GM19240 (cell line): Measurements from ENCODE around the gene ZSCAN21.
A peak's percentile ranks its signal among the peaks of the same experiment; 100 is the strongest.

ENCODE experiments used
- DNase-seq: peaks from one replicate; pipeline ENCODE4 v3.0.0; 2011; ENCODE audit warnings: low spot score; ENCODE audit not compliant: insufficient read length

ZSCAN21 gene

DNA sequence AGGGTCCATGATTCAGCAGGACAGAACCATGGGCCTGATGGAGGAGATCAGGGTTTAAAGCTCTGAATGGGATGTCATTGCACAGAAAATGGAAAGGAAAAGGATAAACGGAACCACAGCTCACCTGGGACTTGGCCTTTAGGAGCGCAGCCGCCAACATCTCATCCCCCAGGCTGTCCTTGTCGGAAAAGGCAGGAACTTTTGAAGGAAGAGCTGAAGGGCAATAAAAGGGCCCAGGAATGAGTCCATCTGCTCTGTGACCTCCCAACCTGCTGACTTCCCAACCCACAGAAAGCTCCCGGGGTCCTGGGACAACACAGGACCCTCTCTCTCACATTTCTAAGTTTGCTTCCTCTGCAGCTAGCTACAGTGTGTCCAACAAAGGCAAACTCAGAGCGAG lies 25.8 kb downstream of the ZSCAN21 start:
- DNase-seq = no peak

DNA sequence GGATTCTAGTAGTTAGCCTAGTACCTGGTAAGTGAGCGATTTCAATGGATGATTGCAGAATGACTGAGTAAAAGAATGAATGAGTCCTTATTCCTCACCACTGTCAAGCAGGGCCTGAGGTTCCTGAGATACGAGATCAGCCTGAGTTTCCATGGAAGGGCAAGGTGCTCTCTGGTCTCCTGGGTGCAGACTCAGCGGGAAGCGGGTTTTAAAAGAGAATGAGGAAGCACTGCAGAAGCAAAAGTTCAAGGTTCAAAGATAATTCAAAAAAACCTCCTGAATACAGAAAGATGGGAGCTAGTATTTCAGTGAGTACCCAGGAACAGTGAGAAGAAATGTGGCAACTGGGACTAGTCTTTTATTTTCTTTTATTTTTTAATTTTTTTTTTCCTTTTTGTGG lies 27.6 kb downstream of the ZSCAN21 start:
- no peak for DNase-seq

DNA sequence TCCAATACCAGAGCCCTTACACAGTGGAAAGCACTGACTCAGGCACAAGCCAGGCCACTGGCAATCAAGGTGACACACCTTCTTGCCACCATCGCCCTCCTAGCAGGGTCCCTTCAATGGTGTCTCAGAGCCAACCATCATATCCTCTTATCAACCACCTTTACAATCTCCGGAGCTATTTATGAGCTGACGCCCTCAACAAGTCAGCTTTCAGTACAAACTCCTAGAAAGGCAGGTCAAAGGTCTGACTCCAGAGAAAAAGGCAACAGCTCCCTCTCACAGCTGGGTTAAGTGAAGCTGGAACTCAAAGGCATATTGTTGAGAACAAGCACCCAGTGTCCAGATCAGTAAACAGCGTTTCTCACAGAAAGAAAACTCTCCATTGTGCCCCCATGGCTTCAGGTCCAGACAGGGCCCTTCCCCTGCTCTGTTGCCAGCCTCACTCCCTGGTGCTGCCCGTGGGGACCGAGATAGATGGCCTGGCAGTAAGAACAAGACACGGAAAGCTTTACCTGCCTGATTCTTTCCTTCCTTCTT lies 29.5 kb downstream of the ZSCAN21 start:
- DNase-seq = no peak

DNA sequence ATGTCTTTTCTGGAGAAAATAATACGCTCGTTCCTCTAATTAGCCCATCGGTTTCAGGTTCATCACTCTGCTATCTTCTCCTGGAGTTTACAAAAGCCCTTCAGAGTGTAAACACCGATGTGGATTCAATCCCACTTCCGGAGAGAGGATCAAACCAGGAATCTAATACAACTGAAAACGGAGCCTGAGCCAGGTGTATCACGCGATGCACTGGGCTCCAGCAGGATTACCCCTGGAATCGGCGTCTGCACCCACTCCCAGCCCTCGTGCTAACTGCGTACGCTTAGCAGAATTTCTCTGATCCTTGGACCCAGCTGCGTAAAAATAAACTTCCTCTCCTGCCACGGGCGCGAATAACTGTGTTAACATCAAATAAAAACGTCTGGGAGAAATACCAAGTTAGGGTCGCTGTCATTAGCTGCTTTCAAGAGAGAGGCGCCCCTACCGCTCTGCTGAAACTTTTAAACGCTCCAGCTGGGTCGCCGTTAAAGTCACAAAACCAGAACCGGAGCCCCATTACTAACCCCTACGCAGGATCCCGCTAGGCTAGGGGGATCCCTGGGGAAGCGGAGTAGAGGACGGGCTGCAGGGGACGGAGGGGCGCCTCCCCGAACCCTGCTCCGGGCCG lies 31.4 kb downstream of the ZSCAN21 start:
- DNase-seq = no peak

DNA sequence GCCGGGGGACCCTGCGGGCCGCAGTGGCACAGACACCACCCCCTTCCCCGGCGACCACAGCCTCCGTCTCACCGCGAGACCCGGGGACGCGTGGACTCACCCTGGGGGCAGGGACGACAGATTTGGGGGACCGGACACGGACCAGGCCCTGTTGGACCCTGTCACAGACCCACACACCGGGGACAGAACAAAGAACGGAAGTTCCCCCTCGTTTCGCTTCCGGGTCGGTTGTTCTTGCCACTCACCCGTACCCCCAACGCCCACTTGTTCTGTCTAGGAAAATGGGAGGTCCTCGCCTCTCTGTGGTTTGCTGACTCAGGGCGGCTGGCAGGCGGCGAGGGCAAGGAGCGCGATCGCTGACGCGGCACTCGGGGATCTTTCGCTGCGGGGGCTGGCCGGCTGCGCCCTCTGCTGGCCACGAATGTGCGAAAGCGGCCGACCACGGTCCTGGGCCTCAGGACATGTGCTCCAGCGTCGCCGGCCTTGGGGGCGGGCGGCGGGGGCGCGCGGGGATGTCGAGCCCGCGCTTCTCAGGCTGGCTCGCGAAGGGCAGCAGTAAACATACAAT lies 32.0 kb downstream of the ZSCAN21 start, which contains the start of gene ZNF3:
Gene ZNF3, minus strand, starts transcription at position 189 of the 568 bp plus-strand sequence. CDS start 4,366 bp downstream, outside the sequence.
- DNase-seq = peak; percentile 82

DNA sequence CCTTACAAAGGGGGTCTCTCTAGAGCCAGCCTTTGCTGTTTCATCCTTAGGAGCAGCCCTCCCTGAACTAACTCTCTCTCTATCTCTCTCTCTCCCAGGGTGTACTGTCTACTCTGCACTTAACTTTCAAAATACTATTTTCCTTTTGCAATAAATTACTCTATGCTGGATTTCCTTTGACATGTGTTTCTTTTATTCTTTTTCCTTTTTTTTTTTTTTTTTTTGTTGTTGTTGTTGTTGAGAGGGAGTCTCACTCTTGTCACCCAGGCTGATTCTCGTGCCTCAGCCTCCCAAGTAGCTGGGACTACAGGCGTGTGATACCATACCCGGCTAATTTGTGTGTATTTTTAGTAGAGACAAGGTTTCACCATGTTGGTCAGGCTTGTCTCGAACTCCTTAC lies 33.4 kb downstream of the ZSCAN21 start:
- DNase-seq = no peak

DNA sequence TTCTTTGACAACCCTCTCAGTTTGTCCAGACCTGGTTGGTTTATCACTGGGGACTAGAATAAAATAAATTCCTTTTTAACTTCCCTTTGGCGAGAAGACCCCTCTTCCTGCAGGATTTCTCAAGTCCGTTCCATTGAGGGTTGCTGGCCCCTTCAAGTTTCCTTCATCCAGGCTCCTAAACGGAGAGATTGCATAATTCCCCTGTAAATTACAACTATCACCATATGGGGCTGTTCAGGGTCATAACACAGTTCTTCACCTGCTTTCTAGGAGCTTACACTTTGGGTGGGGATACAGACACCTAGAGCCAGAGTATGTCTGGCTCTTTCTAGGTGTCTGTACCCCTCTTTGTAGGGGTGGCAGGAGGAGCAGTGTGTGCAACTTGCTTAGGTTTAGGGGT lies 35.9 kb downstream of the ZSCAN21 start:
- no peak for DNase-seq

DNA sequence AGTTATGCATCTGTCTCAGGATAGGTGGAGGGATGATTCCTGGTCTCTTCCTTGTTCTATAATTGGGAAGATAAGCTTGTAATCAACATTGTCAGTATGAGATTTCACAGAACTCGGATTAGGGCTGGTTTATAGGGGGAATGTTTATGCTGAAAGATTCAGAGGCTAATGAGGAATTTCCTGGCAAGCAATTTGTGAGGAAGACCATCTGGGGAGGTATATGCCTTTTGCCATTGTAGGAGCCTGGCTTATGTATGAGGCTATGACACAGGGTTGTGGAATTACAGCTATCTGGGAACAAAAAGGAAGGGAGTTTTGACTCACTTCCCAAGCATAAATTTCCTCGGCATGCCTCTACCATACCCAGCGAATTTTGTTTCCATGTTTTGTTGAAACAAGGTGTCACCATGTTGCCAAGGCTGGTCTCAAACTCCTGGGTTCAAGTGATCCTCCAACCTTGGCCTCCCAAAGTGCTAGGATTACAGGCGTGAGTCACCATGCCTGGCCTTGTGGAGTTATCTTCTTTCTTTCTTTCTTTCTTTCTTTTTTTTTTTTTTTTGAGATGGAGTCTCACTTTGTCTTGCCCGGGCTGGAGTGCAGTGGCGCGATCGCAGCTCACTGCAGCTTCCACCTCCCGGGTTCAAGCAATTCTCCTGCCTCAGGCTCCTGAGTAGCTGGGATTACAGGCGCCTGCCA lies 37.6 kb downstream of the ZSCAN21 start:
- no peak for DNase-seq

DNA sequence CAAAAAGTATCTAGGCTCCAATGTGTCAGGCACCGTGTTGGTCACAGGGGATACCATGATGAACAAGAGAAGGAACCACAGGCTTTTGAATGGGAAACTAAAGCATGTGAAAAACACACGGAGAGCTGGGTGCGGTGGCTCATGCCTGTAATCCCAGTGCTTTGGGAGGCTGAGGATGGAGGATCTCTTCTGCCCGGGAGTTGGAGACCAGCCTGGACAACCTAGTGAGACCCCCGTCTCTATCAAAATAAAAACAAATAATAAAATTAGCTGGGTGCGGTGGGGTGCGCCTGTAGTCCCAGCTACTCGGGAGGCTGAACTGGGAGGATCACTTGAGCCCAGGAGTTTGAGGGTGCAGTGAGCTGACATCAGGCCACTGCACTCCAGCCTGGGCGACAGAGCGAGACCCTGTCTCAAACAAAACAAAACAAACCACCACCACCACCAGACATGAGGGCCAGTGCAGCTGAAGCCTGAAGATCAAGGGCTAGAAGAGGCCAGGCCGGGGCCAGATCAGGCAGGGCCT lies 38.6 kb downstream of the ZSCAN21 start:
- DNase-seq = no peak

DNA sequence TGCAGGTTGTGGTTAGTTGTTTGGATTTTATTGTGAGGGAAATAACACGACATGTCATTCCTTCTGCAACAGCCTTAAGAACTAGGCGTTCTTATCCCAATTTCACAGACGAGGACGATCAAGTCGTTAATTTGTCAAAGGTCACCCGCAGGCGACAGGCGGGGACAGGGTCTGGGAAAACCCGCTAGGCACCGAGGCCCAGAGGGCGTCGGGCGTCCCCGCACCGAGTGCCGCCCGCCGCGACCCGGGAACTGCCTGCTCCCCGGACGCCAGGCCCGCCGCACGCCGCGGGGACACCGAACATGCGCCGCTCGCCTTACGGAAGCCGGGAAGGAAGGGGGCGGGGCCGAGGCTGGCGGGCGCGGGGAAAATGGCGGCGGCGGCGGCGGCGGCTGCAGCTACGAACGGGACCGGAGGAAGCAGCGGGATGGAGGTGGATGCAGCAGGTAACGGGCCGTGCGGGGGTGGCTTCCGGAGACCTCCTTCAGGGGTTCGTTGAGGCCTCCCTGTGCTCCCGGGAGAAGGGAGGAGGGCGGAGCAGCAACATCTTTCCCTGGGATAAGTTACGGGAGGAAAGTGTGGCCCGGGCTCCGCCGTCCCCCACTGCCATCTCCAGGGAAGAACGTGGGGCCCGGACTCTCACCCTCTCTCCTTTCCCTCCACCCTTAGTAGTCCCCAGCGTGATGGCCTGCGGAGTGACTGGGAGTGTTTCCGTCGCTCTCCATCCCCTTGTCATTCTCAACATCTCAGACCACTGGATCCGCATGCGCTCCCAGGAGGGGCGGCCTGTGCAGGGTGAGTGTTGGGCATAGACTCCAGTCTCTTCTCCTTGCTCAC lies 39.3 kb downstream of the ZSCAN21 start, which contains the start of gene COPS6:
Gene COPS6, plus strand, starts transcription at position 349 of the 837 bp plus-strand sequence. Its CDS starts 22 bp downstream, at position 371.
- DNase-seq = peak; percentile 56

DNA sequence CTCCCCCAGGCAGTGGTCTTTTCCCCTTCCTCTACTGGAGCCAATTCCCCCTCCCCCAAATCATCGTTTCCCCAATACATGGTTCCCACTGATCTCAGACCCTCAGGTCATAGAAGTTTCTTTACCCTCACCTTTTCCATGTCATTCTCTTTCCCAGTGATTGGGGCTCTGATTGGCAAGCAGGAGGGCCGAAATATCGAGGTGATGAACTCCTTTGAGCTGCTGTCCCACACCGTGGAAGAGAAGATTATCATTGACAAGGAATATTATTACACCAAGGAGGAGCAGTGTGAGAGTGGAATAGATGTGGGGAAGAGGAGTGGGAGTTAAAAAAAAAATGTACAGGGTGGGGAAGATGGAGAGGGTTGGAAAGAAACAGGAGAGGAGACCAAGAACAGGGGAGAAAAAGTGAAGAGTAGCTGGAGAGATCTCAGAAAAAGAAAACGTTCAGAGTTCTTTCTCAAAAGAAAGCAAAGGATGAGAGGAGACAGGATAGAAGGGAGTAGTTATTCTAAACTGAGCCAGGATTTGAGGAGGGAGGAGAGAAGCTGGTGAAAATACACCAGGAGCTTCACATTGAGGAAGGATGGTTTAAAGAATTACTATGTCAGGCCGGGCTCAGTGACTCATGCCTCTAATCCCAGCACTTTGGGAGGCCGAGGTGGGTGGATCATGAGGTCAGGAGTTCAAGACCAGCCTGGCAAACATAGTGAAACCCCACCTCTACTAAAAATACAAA lies 40.1 kb downstream of the ZSCAN21 start:
- no peak for DNase-seq

DNA sequence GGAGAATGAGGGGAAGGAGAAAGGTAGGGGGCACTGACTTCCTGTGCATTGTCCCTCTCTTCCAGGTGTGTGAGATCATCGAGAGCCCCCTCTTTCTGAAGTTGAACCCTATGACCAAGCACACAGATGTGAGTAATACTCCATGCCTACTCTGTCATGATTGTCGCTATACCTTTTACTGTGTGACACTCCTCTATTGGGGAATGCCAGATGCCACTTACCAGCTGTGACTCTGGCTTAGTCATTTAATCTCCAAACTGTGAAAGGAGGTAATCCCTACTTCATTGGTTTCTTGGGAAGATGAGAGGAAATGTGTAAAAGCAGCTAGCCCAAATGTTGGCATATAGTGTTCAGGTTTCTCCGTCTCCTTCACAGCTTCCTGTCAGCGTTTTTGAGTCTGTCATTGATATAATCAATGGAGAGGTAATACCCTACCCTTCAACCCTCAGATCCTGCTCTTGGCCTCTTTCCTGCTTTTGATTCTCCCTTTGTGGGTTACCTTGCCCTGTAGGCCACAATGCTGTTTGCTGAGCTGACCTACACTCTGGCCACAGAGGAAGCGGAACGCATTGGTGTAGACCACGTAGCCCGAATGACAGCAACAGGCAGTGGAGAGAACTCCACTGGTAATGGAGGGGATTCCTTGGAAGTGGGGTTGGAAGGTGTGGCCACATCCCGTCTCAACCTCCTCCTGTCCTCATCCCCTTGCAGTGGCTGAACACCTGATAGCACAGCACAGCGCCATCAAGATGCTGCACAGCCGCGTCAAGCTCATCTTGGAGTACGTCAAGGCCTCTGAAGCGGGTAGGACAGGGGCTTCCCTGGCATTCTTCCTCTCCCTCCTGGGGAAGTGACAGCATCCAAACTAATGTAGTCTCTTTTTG lies 41.2 kb downstream of the ZSCAN21 start:
- DNase-seq = no peak

DNA sequence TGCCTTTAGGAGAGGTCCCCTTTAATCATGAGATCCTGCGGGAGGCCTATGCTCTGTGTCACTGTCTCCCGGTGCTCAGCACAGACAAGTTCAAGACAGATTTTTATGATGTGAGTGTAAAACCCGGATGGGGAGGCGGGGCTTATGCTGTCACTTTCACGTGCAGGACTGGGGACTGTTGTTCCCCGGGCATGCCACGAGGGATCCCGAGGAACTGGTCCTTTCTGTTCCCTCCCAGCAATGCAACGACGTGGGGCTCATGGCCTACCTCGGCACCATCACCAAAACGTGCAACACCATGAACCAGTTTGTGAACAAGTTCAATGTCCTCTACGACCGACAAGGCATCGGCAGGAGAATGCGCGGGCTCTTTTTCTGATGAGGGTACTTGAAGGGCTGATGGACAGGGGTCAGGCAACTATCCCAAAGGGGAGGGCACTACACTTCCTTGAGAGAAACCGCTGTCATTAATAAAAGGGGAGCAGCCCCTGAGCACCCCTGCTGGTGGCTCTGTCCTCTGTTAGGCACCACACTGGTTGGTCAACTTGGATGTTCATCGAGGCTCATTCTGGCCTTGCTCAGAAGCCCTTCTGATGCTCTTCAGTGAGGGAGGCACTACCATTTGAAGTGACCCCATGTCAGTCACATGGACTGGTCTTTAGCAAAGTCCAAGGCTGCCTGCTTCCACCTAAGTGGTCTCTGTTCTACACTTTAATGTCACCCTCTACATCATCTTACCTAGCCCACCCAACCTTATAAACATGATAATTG lies 42.0 kb downstream of the ZSCAN21 start:
- no peak for DNase-seq

DNA sequence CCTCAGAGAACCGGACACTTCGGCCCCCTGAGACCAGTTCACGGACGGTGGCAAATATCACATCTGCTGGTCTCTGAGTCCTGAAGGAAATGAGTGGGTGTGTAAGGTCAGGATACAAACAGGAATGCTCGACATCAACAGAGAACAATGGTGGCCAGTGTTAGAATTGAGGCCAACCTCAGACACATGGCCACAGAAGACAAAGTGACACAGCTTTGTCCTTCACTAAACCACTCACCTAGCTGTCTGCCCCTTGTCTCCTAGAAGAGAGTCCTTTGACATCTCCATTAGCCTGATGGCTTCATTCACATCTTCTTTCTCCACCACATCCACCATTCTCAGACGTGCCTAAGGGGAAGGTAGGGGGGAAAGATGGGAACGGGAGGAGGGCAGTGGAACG lies 43.5 kb downstream of the ZSCAN21 start:
- DNase-seq = no peak

DNA sequence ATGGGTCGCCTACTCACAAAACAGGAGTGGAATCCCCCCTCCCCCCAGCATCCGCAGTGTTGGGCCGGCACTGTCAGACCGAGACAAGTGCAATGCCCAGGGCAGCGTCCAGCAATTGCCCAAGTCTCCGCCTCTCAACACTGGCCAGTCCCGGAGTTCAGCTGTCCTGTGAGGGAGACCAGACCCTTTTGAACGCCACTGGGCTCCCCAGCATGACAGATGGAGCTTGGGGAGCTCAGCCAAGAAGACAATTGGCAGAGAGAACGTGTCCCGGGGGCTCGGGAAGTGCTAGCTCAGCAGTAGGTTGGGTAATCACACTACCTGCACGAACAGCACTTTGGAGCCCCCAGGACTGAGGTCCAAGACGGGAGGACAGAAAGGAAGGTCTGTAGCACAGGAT lies 43.9 kb downstream of the ZSCAN21 start:
- DNase-seq = no peak

DNA sequence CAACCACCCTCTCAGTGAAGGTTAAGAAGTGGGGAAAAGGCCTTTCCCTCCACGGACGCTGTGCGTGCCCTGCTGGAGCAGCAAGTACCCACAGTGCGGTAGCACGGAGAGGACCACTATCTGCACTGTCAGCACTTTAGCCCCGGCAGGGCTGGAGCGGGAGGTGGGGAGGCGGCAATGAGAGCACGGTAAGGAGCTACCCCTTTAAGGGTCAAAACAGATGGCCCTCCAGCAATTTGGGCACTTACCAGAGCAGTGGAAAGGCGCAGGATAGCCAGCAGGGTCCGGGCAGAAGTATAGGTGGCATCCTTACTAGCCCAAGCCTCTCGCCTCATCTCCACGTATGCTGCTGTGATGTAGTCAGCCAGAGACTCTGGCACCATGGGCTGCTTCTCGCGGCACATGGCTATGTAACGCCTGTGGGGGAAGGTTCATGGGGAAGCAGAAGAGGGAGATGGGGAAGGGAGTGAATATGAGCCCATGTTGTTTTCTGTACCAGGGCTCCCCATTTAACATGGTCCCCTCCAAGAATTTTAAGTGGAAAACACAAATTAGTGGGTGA lies 44.4 kb downstream of the ZSCAN21 start:
- no peak for DNase-seq

DNA sequence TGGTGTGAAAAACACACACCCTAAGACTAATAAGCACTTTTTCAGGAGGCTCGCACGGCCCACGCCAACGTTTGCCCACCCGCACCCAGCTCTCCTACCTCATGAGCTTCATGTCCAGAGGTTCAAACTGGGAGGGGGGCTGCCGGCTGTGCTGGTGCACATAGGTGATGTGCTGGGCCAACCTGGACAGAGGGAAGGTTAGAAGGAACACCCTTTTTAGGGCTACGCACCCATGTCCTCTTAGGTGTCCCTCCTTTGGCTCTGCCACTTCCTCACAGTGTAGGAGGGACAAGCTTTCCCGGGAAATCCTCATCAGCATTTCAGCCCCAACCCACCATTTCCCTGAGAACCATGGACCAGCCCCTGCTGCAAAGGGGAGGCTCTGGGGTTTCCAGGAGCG lies 45.7 kb downstream of the ZSCAN21 start:
- DNase-seq = no peak

DNA sequence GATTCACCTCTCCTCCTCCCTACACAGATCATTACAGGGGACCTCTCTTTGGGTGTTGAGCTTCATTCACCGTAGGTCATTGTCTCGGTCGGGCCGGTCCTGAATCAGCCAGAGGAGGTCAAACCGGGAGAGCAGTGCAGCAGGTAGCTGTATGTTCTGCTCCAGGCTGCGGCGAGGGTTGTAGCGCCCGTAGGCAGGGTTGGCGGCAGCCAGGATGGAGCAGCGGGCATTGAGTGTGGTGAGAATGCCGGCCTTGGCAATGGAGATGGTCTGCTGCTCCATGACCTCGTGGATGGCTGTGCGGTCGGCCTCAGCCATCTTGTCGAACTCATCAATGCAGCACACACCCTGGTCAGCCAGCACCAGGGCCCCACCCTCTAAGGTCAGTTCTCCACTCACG lies 46.1 kb downstream of the ZSCAN21 start:
- DNase-seq = no peak

DNA sequence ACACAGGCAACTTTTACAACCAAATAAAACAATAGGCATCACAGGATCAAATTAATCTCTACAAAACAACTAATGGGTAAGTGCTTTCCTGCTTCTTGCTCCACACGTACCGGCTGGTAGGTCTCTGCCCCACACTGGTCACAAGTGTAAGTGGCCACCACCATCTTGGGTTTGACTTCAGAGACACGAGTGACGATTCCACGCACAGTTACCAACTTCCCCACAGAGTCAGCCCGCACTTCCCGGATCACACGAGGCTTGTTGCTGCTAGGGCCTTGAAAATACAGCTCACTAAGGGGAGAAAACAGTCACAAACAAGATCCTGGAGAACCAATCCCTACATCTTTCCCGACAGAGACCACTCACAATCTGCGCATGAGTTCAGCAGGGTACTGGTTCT lies 49.3 kb downstream of the ZSCAN21 start:
- no peak for DNase-seq
